Natural killer cell (primary cell): ENCODE results near the gene SORCS2. TPM values are rescaled to one million over a fixed set of nuclear protein-coding genes. Genes with fewer than 3 reads are reported as not detected.

Experiments used
- ATAC-seq, 3 donors: fragments of 150-1000 bp in 2 of 3; fragments of 200-7000 bp in 1 of 3; cut with Tn5 transposase; 1 replicate in 1 of 3; 2 replicates in 2 of 3; pipeline ENCODE4 v1.10.0; 2021; ENCODE audit warnings: mild to moderate bottlenecking in 2 of 3, moderate library complexity in 2 of 3
- DNase-seq, 2 donors: peaks; one replicate each; pipeline versions ENCODE4 v3.0.0 to v3.0.0-alpha.2; 2013 to 2021; ENCODE audit warnings: mixed read lengths in 1 of 2
- H3K27ac ChIP-seq: one replicate; pipeline ENCODE4 v1.5.1; 2013; ENCODE audit warnings: mild to moderate bottlenecking, low read length
- H3K27me3 ChIP-seq: one replicate; pipeline ENCODE4 v1.6.1; 2013; ENCODE audit warnings: low read length; ENCODE audit not compliant: control insufficient read depth, insufficient read depth
- H3K36me3 ChIP-seq: one replicate; pipeline ENCODE4 v1.6.1; 2013; ENCODE audit warnings: low read length; ENCODE audit not compliant: control insufficient read depth, insufficient read depth
- H3K4me1 ChIP-seq: one replicate; pipeline ENCODE4 v1.6.1; 2013; ENCODE audit warnings: low read length; ENCODE audit not compliant: control insufficient read depth, insufficient read depth
- H3K4me3 ChIP-seq: one replicate; pipeline ENCODE4 v1.5.1; 2013; ENCODE audit warnings: low read length
- H3K9me3 ChIP-seq: one replicate; pipeline ENCODE4 v1.6.1; 2013; ENCODE audit warnings: low read length; ENCODE audit not compliant: control insufficient read depth, insufficient read depth
- H3K27ac Mint-ChIP-seq, 2 donors: one replicate each; pipeline ENCODE4 v1.8.0; 2022; ENCODE audit warnings: mild to moderate bottlenecking in 2 of 2, mixed read lengths in 2 of 2, moderate library complexity in 1 of 2
- H3K27me3 Mint-ChIP-seq, 2 donors: one replicate each; pipeline ENCODE4 v1.8.0; 2022; ENCODE audit warnings: low read depth in 2 of 2, mixed read lengths in 2 of 2
- H3K36me3 Mint-ChIP-seq: one replicate; pipeline ENCODE4 v1.8.0; 2022; ENCODE audit warnings: mixed read lengths
- H3K4me1 Mint-ChIP-seq, 2 donors: one replicate each; pipeline ENCODE4 v1.8.0; 2022; ENCODE audit warnings: mixed read lengths in 2 of 2
- H3K4me3 Mint-ChIP-seq: one replicate; pipeline ENCODE4 v1.8.0; 2022; ENCODE audit warnings: mild to moderate bottlenecking, moderate library complexity, mixed read lengths
- H3K9me3 Mint-ChIP-seq, 2 donors: one replicate each; pipeline ENCODE4 v1.8.0; 2022; ENCODE audit warnings: mixed read lengths in 2 of 2
- CTCF ChIP-seq: fragments of 200-600 bp; IDR thresholded peaks from one replicate; pipeline ENCODE4 v1.8.0; 2022; ENCODE audit warnings: antibody characterized with exemption
- WGBS: methylation state at CpG from one replicate; pipeline ENCODE4 v1.1.7; 2013; ENCODE audit warnings: missing lambda C conversion rate; ENCODE audit not compliant: insufficient coverage; 5-methylcytosine and 5-hydroxymethylcytosine counted together
- intact Hi-C: fragments of 100-400 bp; cut with micrococcal nuclease; formaldehyde crosslinking; loops from one replicate; pipeline ENCODE4 v1.14.2; 2022
- total RNA-seq, 4 donors: library from RNA; stranded (reverse); fragments of 120-200 nt in 1 of 4; gene quantifications; one replicate each; pipeline versions ENCODE4 v1.2.3 to v1.2.4, GENCODE V29; 2013 to 2022

The SORCS2 gene
- total RNA-seq, 3 donors from 2014 or later (not counting 1 experiment from before 2014, with no cell fraction given), result 1.2 to 2.5 (median 1.4) TPM

- intact Hi-C loops, result no loop called here
- 90% methylated on average over 13 of the region's 13 CpGs for WGBS
- Histone ChIP-seq H3K9me3 (no peaks in the 10 kb centered on the region), H3K4me3 (no peak overlapping the region), H3K27me3 (no peaks in the 10 kb centered on the region), H3K4me1 (peaks cover 4% of the 10 kb centered on the region), H3K36me3 (no peaks in the 10 kb centered on the region), H3K27ac (no peak overlapping the region)
- H3K9me3 Mint-ChIP-seq, result peaks cover 0 to 3% of the 10 kb centered on the region in 2 donors
- DNase-seq, result no peak
- no peak overlapping the region for H3K27ac Mint-ChIP-seq
- no peaks in the 10 kb centered on the region for H3K36me3 Mint-ChIP-seq
- peaks cover 17 to 22% of the 10 kb centered on the region in 2 donors for H3K4me1 Mint-ChIP-seq
- H3K4me3 Mint-ChIP-seq, result no peak overlapping the region
- no peak for ATAC-seq
- TF ChIP-seq CTCF, result no peak
- H3K27me3 Mint-ChIP-seq, result peaks cover 8 to 14% of the 10 kb centered on the region in 2 donors
Measured at GRCh38 chr4:7694324-7694723, 502.0 kb downstream of the SORCS2 start.

GRCh38 chr4:7697343-7697742, 505.0 kb downstream of the SORCS2 start:
- H3K27me3 ChIP-seq, result no peaks in the 10 kb centered on the region
- no peaks in the 10 kb centered on the region for H3K36me3 ChIP-seq
- Mint-ChIP-seq H3K36me3 (no peaks in the 10 kb centered on the region), H3K27ac (no peak overlapping the region), H3K4me1 (peaks cover 17 to 26% of the 10 kb centered on the region in 2 donors), H3K4me3 (no peak overlapping the region), H3K27me3 (peaks cover 17 to 19% of the 10 kb centered on the region in 2 donors), H3K9me3 (peaks cover 0 to 3% of the 10 kb centered on the region in 2 donors)
- peaks cover 4% of the 10 kb centered on the region for H3K4me1 ChIP-seq
- H3K27ac ChIP-seq, result no peak overlapping the region
- WGBS, result 85% methylated on average over 8 of the region's 8 CpGs
- intact Hi-C loops, result no loop called here
- TF ChIP-seq CTCF, result no peak
- ATAC-seq, result no peak
- no peak overlapping the region for H3K4me3 ChIP-seq
- H3K9me3 ChIP-seq, result no peaks in the 10 kb centered on the region
- DNase-seq, result no peak

GRCh38 chr4:7697821-7698220, 505.5 kb downstream of the SORCS2 start:
- intact Hi-C loops, result no loop called here

More at GRCh38 chr4:7697821-7698220, 505.5 kb downstream of the SORCS2 start:
- 68% methylated on average over 13 of the region's 13 CpGs for WGBS
- ATAC-seq, result no peak
- no peak for DNase-seq
- H3K27me3 ChIP-seq, result no peaks in the 10 kb centered on the region
- Mint-ChIP-seq H3K36me3 (no peaks in the 10 kb centered on the region), H3K27ac (no peak overlapping the region), H3K4me1 (peaks cover 20 to 26% of the 10 kb centered on the region in 2 donors), H3K9me3 (peaks cover 0 to 3% of the 10 kb centered on the region in 2 donors), H3K4me3 (no peak overlapping the region), H3K27me3 (peaks cover 17 to 19% of the 10 kb centered on the region in 2 donors)
- no peak for TF ChIP-seq CTCF
- peaks cover 4% of the 10 kb centered on the region for H3K4me1 ChIP-seq
- no peak overlapping the region for H3K27ac ChIP-seq
- no peak overlapping the region for H3K4me3 ChIP-seq
- H3K36me3 ChIP-seq, result no peaks in the 10 kb centered on the region
- H3K9me3 ChIP-seq, result no peaks in the 10 kb centered on the region
